GM12875 (cell line): ENCODE data around the gene PLCB1.

Experiments used
- H3K4me3 ChIP-seq: one replicate; pipeline ENCODE4 v1.5.1; 2011; ENCODE audit warnings: low read depth, low read length, control low read depth
- CTCF ChIP-seq: IDR thresholded peaks from 2 replicates; pipeline ENCODE4 v1.5.1; 2011; ENCODE audit warnings: low read depth, mild to moderate bottlenecking, control low read depth, inconsistent platforms, low read length, moderate library complexity, borderline replicate concordance; ENCODE audit not compliant: insufficient read depth

PLCB1 gene

GRCh38 chr20:8231038-8231437, 99.0 kb downstream of the PLCB1 start:
- no peak for TF ChIP-seq CTCF
- no peak overlapping the region for H3K4me3 ChIP-seq

- no peak overlapping the region for H3K4me3 ChIP-seq
- TF ChIP-seq CTCF = no peak
Measured at GRCh38 chr20:8232332-8232731, 100.3 kb downstream of the PLCB1 start.

GRCh38 chr20:8234580-8234979, 102.5 kb downstream of the PLCB1 start:
- no peak for TF ChIP-seq CTCF
- no peak overlapping the region for H3K4me3 ChIP-seq

DNA sequence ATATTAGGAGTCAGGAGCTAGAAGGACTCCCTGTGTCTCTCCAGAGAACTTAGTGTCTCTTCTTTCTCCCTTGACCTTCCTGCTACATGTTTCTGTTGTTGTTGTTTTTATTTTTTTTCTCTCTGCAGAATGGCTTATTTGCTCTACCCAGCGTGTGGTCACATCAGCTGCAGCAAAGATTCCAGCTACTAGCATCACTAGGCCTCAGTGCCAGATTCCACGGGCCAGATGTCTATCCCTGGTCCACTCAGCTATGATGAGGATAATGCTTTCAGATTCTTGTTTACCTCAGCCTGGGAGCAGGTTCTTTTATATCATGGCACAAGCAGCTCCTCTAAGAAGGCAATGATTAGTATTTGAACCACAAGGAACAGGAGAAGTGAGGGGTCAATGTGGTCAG, 110.0 kb downstream of the PLCB1 start:
- no peak for TF ChIP-seq CTCF
- no peak overlapping the region for H3K4me3 ChIP-seq

DNA sequence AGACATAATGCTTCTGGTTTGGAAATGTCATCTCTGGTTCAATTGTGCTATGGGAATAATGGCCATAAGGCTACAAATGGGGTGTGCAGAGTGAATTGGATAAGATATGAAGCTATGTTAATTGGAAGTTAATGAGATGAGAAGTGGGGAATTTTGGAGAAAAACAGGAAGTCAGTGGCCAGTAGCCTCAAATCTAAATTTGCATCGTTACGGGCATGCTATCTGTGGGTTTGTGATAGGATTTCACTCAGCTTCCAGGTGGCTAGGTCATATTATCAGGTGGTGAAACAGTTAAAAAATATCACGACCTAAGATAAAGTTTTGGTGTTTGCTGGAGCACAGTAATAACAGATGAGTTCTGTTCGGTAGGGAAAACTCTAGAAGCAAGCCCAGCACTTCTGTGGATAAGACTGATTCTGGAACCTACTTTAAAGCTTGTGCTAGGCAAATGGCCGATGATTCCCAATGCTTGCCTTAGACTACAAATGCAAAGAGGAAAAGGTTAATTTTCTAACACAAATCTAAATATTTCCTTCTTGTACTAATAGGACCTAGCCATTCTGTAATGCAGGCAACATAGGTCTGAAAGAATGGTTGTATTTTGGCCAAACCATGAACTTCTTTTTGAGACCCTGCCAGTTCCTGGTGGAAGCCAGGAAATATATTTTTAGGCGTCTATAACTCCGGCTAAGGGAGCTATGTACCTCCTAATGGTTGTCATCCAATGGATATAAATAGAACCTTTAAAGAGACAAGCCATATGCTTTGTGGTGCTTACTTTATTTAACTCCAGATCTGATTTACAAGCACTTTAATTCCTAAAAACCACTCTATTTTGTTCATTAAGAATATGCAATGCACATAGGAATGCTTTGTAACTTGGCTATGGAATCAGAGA, 111.0 kb downstream of the PLCB1 start:
- no peak overlapping the region for H3K4me3 ChIP-seq
- no peak for TF ChIP-seq CTCF

GRCh38 chr20:8244637-8245036, 112.6 kb downstream of the PLCB1 start:
- TF ChIP-seq CTCF = no peak

GRCh38 chr20:8246153-8246552, 114.1 kb downstream of the PLCB1 start:
- H3K4me3 ChIP-seq = no peak overlapping the region

More at GRCh38 chr20:8244637-8245036, 112.6 kb downstream of the PLCB1 start:
- H3K4me3 ChIP-seq = no peak overlapping the region

More at GRCh38 chr20:8246153-8246552, 114.1 kb downstream of the PLCB1 start:
- no peak for TF ChIP-seq CTCF
